Islet of Langerhans (tissue), 1 donor: Measurements from ENCODE around the gene GSAP.
"Not testable (repeated sequence)": the region's sequence is repeated elsewhere in the genome, so short reads cannot be mapped to it uniquely, and the experiment has no call there.

Source experiments
- FAIRE-seq: peaks from one replicate; lab custom pipeline; 2011; peaks lifted over from hg19 to GRCh38; lab: Jason Lieb, UNC

GSAP gene, protein sequence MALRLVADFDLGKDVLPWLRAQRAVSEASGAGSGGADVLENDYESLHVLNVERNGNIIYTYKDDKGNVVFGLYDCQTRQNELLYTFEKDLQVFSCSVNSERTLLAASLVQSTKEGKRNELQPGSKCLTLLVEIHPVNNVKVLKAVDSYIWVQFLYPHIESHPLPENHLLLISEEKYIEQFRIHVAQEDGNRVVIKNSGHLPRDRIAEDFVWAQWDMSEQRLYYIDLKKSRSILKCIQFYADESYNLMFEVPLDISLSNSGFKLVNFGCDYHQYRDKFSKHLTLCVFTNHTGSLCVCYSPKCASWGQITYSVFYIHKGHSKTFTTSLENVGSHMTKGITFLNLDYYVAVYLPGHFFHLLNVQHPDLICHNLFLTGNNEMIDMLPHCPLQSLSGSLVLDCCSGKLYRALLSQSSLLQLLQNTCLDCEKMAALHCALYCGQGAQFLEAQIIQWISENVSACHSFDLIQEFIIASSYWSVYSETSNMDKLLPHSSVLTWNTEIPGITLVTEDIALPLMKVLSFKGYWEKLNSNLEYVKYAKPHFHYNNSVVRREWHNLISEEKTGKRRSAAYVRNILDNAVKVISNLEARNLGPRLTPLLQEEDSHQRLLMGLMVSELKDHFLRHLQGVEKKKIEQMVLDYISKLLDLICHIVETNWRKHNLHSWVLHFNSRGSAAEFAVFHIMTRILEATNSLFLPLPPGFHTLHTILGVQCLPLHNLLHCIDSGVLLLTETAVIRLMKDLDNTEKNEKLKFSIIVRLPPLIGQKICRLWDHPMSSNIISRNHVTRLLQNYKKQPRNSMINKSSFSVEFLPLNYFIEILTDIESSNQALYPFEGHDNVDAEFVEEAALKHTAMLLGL

DNA sequence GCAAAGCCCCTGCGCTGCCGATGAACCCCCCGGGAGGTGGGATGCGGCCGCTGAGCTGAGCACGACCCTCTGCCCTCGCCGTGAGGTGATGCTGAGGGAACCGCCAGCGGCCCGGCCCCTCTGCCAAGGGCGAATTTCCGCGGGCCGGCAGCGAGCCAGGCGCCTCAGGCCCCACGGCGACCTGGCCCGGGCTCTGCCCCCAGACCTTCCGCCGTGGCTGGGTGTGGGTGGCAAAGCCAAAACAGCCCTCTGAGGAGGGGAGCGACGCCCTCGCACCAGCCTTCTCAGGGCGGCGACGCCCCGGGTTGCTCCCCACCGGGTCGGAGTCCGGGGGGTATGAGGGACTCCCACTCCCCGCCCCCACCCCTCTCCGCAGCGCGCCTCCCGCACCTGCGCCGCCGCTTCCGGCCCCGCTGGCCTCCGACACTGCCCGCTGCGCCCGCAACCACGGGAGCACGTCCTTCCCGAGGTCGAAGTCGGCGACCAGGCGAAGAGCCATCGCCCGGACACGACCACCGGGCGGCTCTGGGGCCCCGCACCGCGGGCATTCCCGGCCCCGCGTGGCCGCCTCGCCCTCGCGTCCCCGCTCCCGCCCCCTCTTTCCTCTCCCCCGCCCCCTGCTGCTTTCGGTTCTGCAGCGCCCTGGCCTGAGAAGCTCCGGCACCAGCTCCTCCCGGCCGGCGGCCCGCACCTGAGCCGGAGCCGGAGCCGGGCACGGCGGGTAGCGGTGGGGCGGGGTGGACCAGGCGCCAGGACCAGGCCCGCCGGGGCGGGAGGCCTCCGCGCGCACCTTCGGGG lies at the start of gene GSAP:
Gene GSAP (minus strand): TSS at position 527 of the 798 bp plus-strand sequence. CDS start 28 bp downstream, at position 499.
- no peak for FAIRE-seq

DNA sequence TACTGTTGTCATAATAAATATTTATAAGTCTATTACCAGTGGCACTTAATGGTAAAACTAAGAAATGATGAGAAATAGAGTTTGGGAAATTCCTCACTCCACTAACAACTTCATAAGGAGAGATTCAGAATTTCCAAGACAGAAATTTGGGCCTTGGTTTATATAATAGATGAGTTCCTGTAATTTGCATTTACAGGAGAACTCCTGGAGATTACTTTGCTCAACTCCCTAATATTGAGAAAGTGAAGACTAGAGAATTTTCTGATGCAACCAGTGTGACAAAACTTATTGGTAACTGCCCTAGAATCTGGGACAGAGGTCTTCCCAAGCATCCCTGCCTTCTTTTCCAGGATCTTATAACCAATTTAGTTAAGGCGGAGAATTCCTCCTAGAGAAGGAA lies 49.1 kb upstream of the GSAP start:
- FAIRE-seq, result no peak

GRCh38 chr7:77464589-77464988 lies 48.4 kb upstream of the GSAP start:
- FAIRE-seq, result no peak

GRCh38 chr7:77463632-77464031 lies 47.5 kb upstream of the GSAP start:
- not testable (repeated sequence) for FAIRE-seq

GRCh38 chr7:77461842-77462241 lies 45.7 kb upstream of the GSAP start:
- FAIRE-seq, result no peak

DNA sequence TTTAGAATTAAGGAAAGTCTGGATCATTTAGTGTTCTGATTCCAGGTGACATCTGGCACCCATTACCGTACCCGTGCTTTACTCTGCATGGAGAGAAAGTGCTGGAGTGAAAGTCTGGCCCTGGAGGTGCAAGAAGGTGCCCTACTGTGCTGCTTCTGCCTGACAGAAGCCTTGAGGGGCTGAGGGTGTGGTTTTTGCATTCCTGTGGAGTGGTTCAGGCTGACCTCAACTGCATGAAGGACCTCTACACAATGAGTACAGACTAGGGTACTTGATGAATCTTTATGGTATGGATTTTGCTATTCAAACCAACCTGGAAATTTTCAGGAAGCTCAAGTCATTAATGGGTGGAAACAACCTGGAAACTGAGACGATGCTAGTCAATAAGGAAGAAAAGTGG lies 45.1 kb upstream of the GSAP start:
- FAIRE-seq, result no peak

GRCh38 chr7:77460057-77460486 lies 43.9 kb upstream of the GSAP start:
- no peak for FAIRE-seq

DNA sequence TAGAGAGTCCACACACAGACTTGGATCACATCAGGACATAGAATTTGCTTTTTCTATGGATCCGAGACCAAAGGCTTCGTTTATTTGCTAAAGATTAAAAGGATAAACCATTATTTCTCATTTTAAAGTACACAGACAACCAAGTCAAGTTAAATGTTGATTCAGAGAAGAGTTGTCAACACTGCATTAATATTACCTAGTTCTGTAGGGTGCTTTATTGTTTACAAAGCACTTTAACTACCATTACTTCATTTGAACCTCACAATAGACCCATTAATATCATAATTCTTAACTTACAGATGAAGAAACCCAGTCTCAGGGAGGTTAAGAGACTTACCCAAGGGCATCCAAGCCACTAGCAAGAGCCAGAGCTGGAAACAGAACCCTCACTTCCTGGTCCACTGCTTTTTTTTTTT lies 43.2 kb upstream of the GSAP start:
- no peak for FAIRE-seq

DNA sequence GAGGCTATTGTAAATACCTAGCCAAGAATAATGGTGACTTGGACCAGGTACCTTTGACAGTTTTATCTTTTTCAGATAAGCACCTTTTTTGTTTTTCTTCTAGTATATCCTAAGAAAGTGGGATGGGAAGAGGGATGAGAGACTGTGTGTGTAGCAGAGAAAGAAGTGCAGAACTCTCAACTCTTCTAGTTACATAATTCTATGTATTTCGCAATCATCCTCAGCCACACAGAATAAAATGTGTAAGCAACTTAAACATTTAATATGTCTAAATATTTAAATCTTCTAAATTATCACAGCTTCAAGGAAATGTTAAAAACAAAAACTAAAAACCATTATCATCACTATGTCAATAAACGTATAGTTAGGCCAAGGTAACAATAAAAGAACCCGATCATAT lies 42.6 kb upstream of the GSAP start:
- no peak for FAIRE-seq

- FAIRE-seq, result no peak
Measured at GRCh38 chr7:77457779-77458178, 41.6 kb upstream of the GSAP start.

DNA sequence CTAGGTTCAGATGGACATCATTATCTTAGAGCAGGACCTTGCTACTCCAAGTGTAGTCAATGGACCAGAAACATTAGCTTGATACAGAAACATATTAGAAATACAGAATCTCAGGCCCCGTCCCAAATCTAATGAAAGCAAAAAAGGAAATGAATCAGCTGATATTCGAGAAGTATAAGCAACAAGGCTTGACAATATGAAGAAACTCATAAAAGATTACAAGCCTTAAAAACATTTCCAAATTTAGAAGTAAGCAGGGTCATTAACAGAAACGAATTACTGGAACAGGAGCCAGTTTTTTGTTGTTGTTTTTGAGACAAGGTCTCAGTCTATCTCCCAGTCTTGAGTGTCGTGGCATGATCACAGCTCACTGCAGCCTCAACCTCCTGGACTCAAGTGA lies 40.5 kb upstream of the GSAP start:
- no peak for FAIRE-seq

DNA sequence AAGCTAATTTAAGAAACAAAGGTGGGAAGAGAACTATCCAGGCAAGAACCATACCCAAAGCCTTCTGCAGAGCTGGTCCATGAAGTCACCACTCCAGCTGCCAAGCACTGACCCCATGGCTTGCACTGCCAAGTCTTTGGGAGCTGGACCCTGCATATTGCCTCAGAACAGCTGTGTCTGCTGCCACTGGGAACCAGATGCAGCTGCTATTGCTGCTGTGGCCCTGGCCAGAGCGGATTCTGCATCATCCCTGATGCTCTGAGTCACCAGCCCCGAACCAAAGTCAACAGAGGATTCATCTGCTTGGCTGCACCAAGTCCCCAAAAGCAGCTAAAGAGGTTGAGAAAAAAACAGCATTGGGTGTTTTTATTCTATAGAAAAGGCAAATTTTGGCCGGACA lies 39.2 kb upstream of the GSAP start:
- FAIRE-seq, result no peak

- FAIRE-seq, result no peak
Measured at GRCh38 chr7:77454802-77455201, 38.7 kb upstream of the GSAP start.

DNA sequence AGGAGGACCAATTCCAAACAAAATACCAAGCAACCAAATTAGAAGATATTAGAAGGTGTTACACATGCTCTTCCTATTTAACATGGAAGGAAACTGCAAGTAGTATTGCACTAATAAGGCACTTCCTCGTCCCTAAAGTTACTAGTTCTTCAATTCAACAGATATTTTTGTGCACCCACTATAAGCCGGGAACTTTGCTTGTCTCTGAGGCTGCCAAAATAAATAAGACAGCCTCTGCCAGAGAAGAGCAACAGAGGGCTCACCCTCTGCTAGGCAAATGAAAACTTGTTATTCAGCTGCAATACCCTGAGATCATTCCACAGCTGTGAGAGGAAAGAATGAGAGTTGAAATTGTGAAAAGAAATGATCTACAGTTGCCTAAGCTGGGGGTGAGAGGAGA lies 37.4 kb upstream of the GSAP start:
- no peak for FAIRE-seq

- FAIRE-seq, result not testable (repeated sequence)
Measured at GRCh38 chr7:77451950-77452349, 35.8 kb upstream of the GSAP start.

DNA sequence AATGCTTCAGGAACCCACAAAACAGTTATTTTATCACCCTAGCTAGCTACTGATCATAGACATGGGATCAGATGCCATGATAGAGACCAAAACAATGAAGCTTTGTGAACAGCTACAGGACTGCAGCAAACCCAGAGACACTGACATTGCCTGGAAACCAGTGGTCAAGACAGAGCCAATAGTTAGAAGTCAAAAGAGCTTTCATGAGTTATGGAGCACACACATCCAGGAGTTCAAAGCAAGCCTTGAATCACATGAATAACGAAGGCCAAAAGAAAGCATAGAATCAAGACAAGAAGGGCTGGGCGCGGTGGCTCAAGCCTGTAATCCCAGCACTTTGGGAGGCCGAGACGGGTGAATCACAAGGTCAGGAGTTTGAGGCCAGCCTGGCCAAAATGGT lies 34.5 kb upstream of the GSAP start:
- FAIRE-seq, result no peak

DNA sequence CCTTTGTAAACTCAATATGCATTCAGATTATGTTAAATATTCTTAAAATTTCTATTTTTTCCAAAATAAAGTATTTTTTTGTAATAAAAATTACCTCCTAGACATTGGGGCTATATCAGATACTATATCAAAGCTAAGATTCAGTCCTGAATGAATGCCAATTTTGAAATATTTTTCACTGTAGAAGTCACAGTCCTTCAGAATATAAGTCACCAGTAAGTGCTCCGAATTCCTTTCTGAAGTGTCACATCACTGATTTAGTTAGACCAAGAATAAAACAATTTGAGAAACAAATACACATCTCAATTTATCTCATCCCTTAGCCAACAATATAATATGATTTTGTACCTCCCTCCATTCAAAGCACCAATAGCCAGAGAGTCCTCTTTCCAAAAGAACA lies 33.9 kb upstream of the GSAP start:
- FAIRE-seq, result no peak

DNA sequence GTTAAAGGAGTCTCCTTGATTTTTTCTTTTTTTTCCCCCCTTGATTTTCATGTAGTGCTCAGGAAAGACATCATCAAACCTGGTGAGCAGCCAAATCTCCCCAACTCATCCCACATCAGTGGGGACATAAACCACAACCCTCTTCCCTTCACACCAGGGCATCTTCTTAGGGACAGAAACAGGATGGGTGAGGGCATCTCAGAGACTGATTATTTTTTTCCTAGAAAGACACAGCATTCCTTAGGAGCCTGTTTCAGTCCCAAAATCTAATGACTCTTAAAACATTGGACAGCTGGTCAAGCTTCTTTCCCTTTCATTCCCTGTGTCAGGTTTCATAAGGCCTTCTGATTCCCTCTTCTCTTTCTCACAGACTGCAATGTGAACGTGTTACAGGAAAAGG lies 31.5 kb upstream of the GSAP start:
- FAIRE-seq, result no peak

DNA sequence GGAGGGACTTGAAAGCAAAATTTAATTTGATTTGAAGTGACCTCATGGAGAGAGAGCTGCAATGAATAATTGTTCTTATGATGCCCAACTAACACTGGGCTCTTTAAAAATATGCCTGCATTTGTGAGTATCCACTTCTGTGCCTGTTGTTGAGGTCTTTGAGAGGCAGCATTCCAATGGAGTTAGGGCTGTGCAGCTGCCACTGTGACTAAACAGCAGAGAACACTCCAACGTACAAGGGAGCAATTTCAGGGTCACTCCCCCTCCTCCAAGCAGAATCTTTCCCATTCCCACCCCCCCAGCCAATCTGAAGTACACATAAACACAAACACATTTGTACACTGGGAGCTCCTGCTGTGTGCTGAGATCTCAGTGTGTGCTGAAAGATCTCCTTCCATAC lies 28.0 kb upstream of the GSAP start:
- FAIRE-seq, result no peak

GRCh38 chr7:77443042-77443441 lies 26.9 kb upstream of the GSAP start:
- FAIRE-seq, result no peak

GRCh38 chr7:77442636-77443035 lies 26.5 kb upstream of the GSAP start:
- no peak for FAIRE-seq

GRCh38 chr7:77441046-77441445 lies 24.9 kb upstream of the GSAP start:
- FAIRE-seq, result no peak

DNA sequence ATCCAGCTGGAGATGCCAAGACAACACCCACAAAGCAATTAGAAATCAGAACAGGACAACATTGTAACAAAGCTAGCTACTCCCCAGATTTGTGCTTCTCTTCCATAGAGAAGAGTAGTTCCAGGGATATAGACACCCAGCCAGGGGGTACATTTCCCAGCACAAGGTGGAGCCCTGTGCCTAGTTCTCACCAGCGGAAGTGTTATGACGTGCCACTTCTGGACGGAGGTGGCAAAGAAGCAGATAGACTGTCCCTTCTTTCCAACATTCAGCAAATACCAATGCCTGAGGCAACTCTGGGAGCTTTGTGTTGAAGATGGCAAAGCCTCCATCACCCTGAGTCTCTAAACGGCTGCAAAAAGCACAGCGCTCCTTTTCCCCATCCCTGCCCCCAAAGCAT lies 23.4 kb upstream of the GSAP start:
- FAIRE-seq, result no peak
